HepG2 (cell line): ENCODE data around the gene SYNJ2. TPM values are rescaled to one million over a fixed set of nuclear protein-coding genes. Genes with fewer than 3 reads are reported as not detected.
A peak's percentile ranks its signal among the peaks of the same experiment; 100 is the strongest.

Experiments used
- ATAC-seq: fragments of 200-7000 bp; cut with Tn5 transposase; 3 replicates; pipeline ENCODE4 v1.9.1; 2020; ENCODE audit warnings: mild to moderate bottlenecking, moderate library complexity
- BruUV-seq: library from RNA; stranded (reverse); fragments of 400-500 nt; replicated peaks from 2 replicates; lab custom pipeline; 2021; lab: Mats Ljungman, UMichigan
- CTCF ChIA-PET: fragments of 300-600 bp; formaldehyde crosslinking; extraction: SDS; loops from one replicate; lab custom pipeline; 2021; ENCODE audit warnings: low total read pairs, inconsistent platforms, low intra/inter-chr PET ratio; lab: Yijun Ruan, JAX
- POLR2A ChIA-PET: fragments of 350-600 bp; sonication (Branson Sonifier 250); formaldehyde crosslinking; loops from one replicate; lab custom pipeline; 2020; ENCODE audit warnings: antibody characterized with exemption, inconsistent platforms; lab: Yijun Ruan, JAX
- DNase-seq: peaks from one replicate; pipeline ENCODE4 v3.0.0-alpha.2; 2015; ENCODE audit warnings: low spot score
- FAIRE-seq: peaks from 3 replicates; lab custom pipeline; 2011; peaks lifted over from hg19 to GRCh38; lab: Jason Lieb, UNC
- H2AFZ ChIP-seq: one replicate; pipeline ENCODE4 v1.6.1; 2011; ENCODE audit warnings: low read length, inconsistent platforms
- H3K27ac ChIP-seq: fragments of 300-600 bp; 3 replicates; pipeline ENCODE4 v1.8.0; 2011; ENCODE audit warnings: mixed run types, mild to moderate bottlenecking, mixed read lengths, low read length, inconsistent platforms; ENCODE audit not compliant: insufficient read depth; ENCODE audit errors: extremely low read length
- H3K27me3 ChIP-seq, 2 experiments: fragments of 200-600 bp in 1 of 2; 2 replicates in 1 of 2; 3 replicates in 1 of 2; pipeline versions ENCODE4 v1.6.0 to v1.8.0; 2011; ENCODE audit warnings: low read length in 2 of 2, mild to moderate bottlenecking in 2 of 2, moderate library complexity in 2 of 2, inconsistent platforms in 1 of 2; ENCODE audit not compliant: insufficient read depth in 2 of 2, control insufficient read depth in 1 of 2
- H3K36me3 ChIP-seq, 2 experiments: fragments of 200-600 bp in 1 of 2; replicated peaks in 1 of 2; 2 replicates in 1 of 2; 3 replicates in 1 of 2; pipeline versions ENCODE4 v1.5.1 to v1.8.0; 2011; ENCODE audit warnings: low read length in 2 of 2, inconsistent platforms in 1 of 2; ENCODE audit not compliant: insufficient read depth in 2 of 2, control insufficient read depth in 1 of 2
- H3K4me1 ChIP-seq: 2 replicates; pipeline ENCODE4 v1.5.1; 2012; ENCODE audit warnings: low read length, inconsistent platforms; ENCODE audit not compliant: insufficient read depth
- H3K4me2 ChIP-seq: 2 replicates; pipeline ENCODE4 v1.6.0; 2011; ENCODE audit warnings: low read depth, low read length, inconsistent platforms
- H3K4me3 ChIP-seq, 3 experiments: fragments of 200-600 bp in 1 of 3; sonication (generic), shearing (Covaris generic) in 1 of 3; replicated peaks in 1 of 3; 2 replicates each; pipeline ENCODE4 v1.5.1; 2011 to 2016; ENCODE audit warnings: low read length in 3 of 3, inconsistent platforms in 2 of 3, low read depth in 2 of 3, mild to moderate bottlenecking in 2 of 3, control low read depth in 1 of 3, mixed read lengths in 1 of 3; ENCODE audit not compliant: insufficient read depth in 1 of 3
- H3K79me2 ChIP-seq: one replicate; pipeline ENCODE4 v1.6.1; 2011; ENCODE audit warnings: low read length, inconsistent platforms; ENCODE audit not compliant: insufficient read depth
- H3K9ac ChIP-seq: 2 replicates; pipeline ENCODE4 v1.6.0; 2011; ENCODE audit warnings: mild to moderate bottlenecking, low read depth, low read length, inconsistent platforms; ENCODE audit not compliant: insufficient read depth
- H3K9me3 ChIP-seq: 2 replicates; pipeline ENCODE4 v1.5.1; 2012; ENCODE audit warnings: mild to moderate bottlenecking, low read length
- H4K20me1 ChIP-seq: 2 replicates; pipeline ENCODE4 v1.6.0; 2011; ENCODE audit warnings: inconsistent platforms, mild to moderate bottlenecking, low read length, moderate library complexity; ENCODE audit not compliant: insufficient read depth
- FOXK1 ChIP-seq: sonication (generic); formaldehyde crosslinking; IDR thresholded peaks from 2 replicates; pipeline ENCODE4 v1.4.0; 2020; ENCODE audit warnings: low read depth, missing genetic modification reagents, borderline replicate concordance
- KMT2A ChIP-seq: sonication (generic); formaldehyde crosslinking; IDR thresholded peaks from 2 replicates; pipeline ENCODE4 v1.4.0; 2020; ENCODE audit warnings: missing genetic modification reagents
- PBX3 ChIP-seq: sonication (generic); formaldehyde crosslinking; IDR thresholded peaks from 2 replicates; pipeline ENCODE4 v1.8.1; 2023; ENCODE audit warnings: missing genetic modification reagents, inconsistent platforms, borderline replicate concordance
- POLR2A ChIP-seq, 2 experiments: IDR thresholded peaks; 2 replicates each; pipeline ENCODE4 v1.6.1; 2011; ENCODE audit warnings: low read depth in 2 of 2, low read length in 2 of 2, mild to moderate bottlenecking in 1 of 2, moderate library complexity in 1 of 2; ENCODE audit not compliant: insufficient read depth in 1 of 2
- RBM22 ChIP-seq: fragments of 200-400 bp; formaldehyde crosslinking; optimal IDR thresholded peaks from 2 replicates; pipeline ENCODE3; 2017; ENCODE audit warnings: mild to moderate bottlenecking, low read length, moderate library complexity
- ZBTB38 ChIP-seq: sonication (generic); formaldehyde crosslinking; IDR thresholded peaks from 2 replicates; pipeline ENCODE4 v1.5.1; 2020; ENCODE audit warnings: mild to moderate bottlenecking, missing genetic modification reagents
- ZFP37 ChIP-seq: sonication (generic); formaldehyde crosslinking; IDR thresholded peaks from 2 replicates; pipeline ENCODE4 v1.4.0; 2020; ENCODE audit warnings: missing genetic modification reagents, borderline replicate concordance
- ZNF30 ChIP-seq: sonication (generic); formaldehyde crosslinking; IDR thresholded peaks from 2 replicates; pipeline ENCODE4 v1.5.0; 2020; ENCODE audit warnings: mild to moderate bottlenecking, missing genetic modification reagents
- ZNF414 ChIP-seq: sonication (generic); formaldehyde crosslinking; IDR thresholded peaks from 2 replicates; pipeline ENCODE4 v1.5.0; 2020; ENCODE audit warnings: missing genetic modification reagents
- ZNF609 ChIP-seq: sonication (generic); formaldehyde crosslinking; IDR thresholded peaks from 2 replicates; pipeline ENCODE4 v1.4.0; 2020; ENCODE audit warnings: mild to moderate bottlenecking, missing genetic modification reagents, borderline replicate concordance
- WGBS: methylation state at CpG from one replicate; pipeline ENCODE4 v1.1.6; 2017; ENCODE audit warnings: low lambda C conversion rate; 5-methylcytosine and 5-hydroxymethylcytosine counted together
- in situ Hi-C: cut with HindIII; loops from 2 replicates; pipeline ENCODE4 v1.10.0; 2017; ENCODE audit warnings: low pct_unique_long_range_greater_than_20kb; ENCODE audit not compliant: extremely low pct_ligation_motif_present
- intact Hi-C: fragments of 100-400 bp; cut with micrococcal nuclease; formaldehyde crosslinking; loops from one replicate; pipeline ENCODE4 v1.10.0; 2022; ENCODE audit not compliant: unreplicated experiment
- polyA plus RNA-seq, 8 experiments: library from polyadenylated mRNA; depleted of rRNA in 3 of 8; stranded (reverse) in 7 of 8; unstranded in 1 of 8; fragments of >200 nt; fragmentation: Illumina TruSeq in 4 of 8; extraction: Trizol in 4 of 8; gene quantifications; 2 replicates each; pipeline versions ENCODE4 v1.2.1 to v1.2.3, GENCODE V29; 2011 to 2016; ENCODE audit warnings: low read depth in 4 of 8, missing spikeins in 1 of 8, mixed read lengths in 1 of 8; ENCODE audit not compliant: insufficient read depth in 1 of 8
- total RNA-seq, 5 experiments: library from RNA; depleted of rRNA; stranded (reverse); fragments of >200 nt; fragmentation: Illumina TruSeq; extraction: Trizol; gene quantifications; 2 replicates each; pipeline ENCODE4 v1.2.3, GENCODE V29; 2016; ENCODE audit warnings: low read depth in 1 of 5

SYNJ2 gene
- total and polyA plus RNA-seq, 2 of the 13 experiments (the other 11 are each of a cell fraction or from before 2014, with no cell fraction given), result 39.1 to 57.6 TPM

GRCh38 chr6:158018041-158018771 lies 36.5 kb downstream of the SYNJ2 start:
- Histone ChIP-seq H3K27ac (peak overlapping the region; percentile 18), H3K9ac (no peak overlapping the region), H3K36me3 (peaks cover 41 to 69% of the 10 kb centered on the region in 2 experiments), H3K4me3 (no peak overlapping the region), H3K4me2 (no peak overlapping the region), H3K27me3 (no peaks in the 10 kb centered on the region), H3K9me3 (no peaks in the 10 kb centered on the region), H4K20me1 (no peaks in the 10 kb centered on the region), H2AFZ (no peak overlapping the region), H3K4me1 (peaks cover 70% of the 10 kb centered on the region), H3K79me2 (peaks cover 91% of the 10 kb centered on the region)
- BruUV-seq, result no TSS peak
- FAIRE-seq (no peak), DNase-seq (no peak), ATAC-seq (no peak)
- in situ Hi-C loops (no loop called here), intact Hi-C loops (no loop called here)
- TF ChIP-seq ZNF414 (CRISPR knock-in tag) (no peak), POLR2A (IDR thresholded peaks at IDR 0.05; ENCODE audit: insufficient read depth in 1 of 2, low read depth in 2 of 2, low read length in 2 of 2) (0 out of 4 replicates have a peak, but pooled peaks of 1 of the 2 experiments have one; percentile 28)
- ChIA-PET CTCF (no interaction called here), POLR2A (interaction anchor here (11.3 kb wide), 1 partner anchor 34 kb away, joined by 345 read pairs; the partner anchor contains the start of gene SYNJ2)
- 90% methylated on average over 19 of the region's 19 CpGs for WGBS

- DNase-seq, result no peak
- Histone ChIP-seq H2AFZ (no peak overlapping the region), H3K27me3 (no peaks in the 10 kb centered on the region), H3K9me3 (no peaks in the 10 kb centered on the region), H3K27ac (no peak overlapping the region), H3K4me3 (no peak overlapping the region), H3K4me1 (peaks cover 70% of the 10 kb centered on the region), H3K36me3 (peaks cover 41 to 70% of the 10 kb centered on the region in 2 experiments), H3K79me2 (peaks cover 91% of the 10 kb centered on the region), H4K20me1 (no peaks in the 10 kb centered on the region), H3K9ac (no peak overlapping the region), H3K4me2 (no peak overlapping the region)
- in situ Hi-C loops (no loop called here), intact Hi-C loops (no loop called here)
- WGBS, result 96% methylated on average over 15 of the region's 15 CpGs
- BruUV-seq, result no TSS peak
- ChIA-PET CTCF (no interaction called here), POLR2A (no interaction called here)
- no peak for FAIRE-seq
- no peak for ATAC-seq
- TF ChIP-seq KMT2A (no peak), ZBTB38 (CRISPR knock-in tag) (peak; percentile 45; the same call in 1 of the 2 replicates), ZNF30 (CRISPR knock-in tag) (no peak), PBX3 (CRISPR knock-in tag) (no peak), ZFP37 (no peak), ZNF609 (CRISPR knock-in tag) (no peak), FOXK1 (CRISPR knock-in tag) (no peak), RBM22 (peak; percentile 42)
Measured at GRCh38 chr6:158018851-158019361, 37.2 kb downstream of the SYNJ2 start.
